Body of pancreas (tissue), 4 donors: Measurements from ENCODE around the gene APBA2.

ENCODE experiments used
- POLR2A ChIP-seq, 3 donors: fragments of 450-650 bp; IDR thresholded peaks; one replicate each; pipeline ENCODE4 v1.6.1; 2016; ENCODE audit warnings: antibody characterized with exemption in 3 of 3, mild to moderate bottlenecking in 2 of 3
- TF ChIP-seq, protein P1 (sequence below), 7 experiments: fragments of 450-650 bp in 4 of 7; fragments of 200-600 bp in 3 of 7; sonication (generic) in 3 of 7; IDR thresholded peaks; one replicate each; pipeline ENCODE4 v1.5.1; 2016 to 2019; ENCODE audit warnings: antibody characterized with exemption in 7 of 7

DNA sequence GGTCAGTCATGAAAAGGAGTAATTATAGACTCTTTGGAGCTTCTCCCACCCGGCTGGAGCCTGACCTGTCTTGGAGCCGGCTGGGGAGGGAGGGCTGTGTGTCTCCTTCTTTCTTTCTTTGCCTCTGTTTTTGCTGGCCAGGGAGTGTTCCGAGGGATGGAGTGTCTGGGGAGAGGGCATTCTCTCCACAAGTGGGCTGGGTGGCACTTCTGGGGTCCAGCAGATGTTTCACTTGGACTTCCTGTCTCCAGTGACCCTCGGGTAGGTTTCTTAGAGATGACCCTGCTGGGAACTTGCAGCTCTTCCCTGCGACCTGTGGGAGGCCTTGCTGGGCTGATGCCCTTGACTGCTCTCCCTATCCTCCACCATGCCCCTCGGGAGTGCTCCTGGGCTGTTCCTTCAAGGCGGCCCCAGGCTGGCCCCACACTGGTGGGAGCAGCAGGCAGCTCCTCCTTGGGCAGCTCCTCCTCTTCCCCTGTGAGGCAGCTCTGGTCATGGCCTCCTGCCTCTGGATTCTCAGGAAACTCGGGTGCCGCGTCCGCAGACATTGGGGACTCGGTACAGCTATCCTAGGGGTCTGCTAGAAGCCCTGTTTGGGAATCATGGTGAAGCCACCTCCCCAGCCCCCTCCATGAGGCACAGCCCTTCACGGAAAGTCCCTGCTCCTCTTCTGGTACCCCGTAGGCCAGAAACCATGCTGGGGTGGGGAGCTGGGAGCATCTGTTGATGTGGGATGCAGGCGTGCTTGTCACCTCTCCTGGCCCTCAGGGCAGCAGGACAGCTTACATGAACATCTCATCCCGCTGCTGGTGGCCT is 44.9 kb downstream of the APBA2 start:
- TF ChIP-seq, protein P1, sequence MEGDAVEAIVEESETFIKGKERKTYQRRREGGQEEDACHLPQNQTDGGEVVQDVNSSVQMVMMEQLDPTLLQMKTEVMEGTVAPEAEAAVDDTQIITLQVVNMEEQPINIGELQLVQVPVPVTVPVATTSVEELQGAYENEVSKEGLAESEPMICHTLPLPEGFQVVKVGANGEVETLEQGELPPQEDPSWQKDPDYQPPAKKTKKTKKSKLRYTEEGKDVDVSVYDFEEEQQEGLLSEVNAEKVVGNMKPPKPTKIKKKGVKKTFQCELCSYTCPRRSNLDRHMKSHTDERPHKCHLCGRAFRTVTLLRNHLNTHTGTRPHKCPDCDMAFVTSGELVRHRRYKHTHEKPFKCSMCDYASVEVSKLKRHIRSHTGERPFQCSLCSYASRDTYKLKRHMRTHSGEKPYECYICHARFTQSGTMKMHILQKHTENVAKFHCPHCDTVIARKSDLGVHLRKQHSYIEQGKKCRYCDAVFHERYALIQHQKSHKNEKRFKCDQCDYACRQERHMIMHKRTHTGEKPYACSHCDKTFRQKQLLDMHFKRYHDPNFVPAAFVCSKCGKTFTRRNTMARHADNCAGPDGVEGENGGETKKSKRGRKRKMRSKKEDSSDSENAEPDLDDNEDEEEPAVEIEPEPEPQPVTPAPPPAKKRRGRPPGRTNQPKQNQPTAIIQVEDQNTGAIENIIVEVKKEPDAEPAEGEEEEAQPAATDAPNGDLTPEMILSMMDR (IDR thresholded peaks at IDR 0.05) = no peak
- no peak for TF ChIP-seq POLR2A (IDR thresholded peaks at IDR 0.05)
